GM18873 (cell line): Measurements from ENCODE around the gene CIAO2B.
A peak's percentile ranks its signal among the peaks of the same experiment; 100 is the strongest.
"Not testable (repeated sequence)": the region's sequence is repeated elsewhere in the genome, so short reads cannot be mapped to it uniquely, and the experiment has no call there.

Experiments
- ATAC-seq: cut with Tn5 transposase; IDR thresholded peaks from one replicate; pipeline ENCODE4 v1.9.1; 2021; ENCODE audit warnings: mild to moderate bottlenecking, moderate library complexity, moderate number of reproducible peaks; ENCODE audit not compliant: unreplicated experiment, low FRiP score

Gene CIAO2B

GRCh38 chr16:66956154-66956457 is 21.9 kb upstream of the CIAO2B start:
- ATAC-seq = not testable (repeated sequence)

DNA sequence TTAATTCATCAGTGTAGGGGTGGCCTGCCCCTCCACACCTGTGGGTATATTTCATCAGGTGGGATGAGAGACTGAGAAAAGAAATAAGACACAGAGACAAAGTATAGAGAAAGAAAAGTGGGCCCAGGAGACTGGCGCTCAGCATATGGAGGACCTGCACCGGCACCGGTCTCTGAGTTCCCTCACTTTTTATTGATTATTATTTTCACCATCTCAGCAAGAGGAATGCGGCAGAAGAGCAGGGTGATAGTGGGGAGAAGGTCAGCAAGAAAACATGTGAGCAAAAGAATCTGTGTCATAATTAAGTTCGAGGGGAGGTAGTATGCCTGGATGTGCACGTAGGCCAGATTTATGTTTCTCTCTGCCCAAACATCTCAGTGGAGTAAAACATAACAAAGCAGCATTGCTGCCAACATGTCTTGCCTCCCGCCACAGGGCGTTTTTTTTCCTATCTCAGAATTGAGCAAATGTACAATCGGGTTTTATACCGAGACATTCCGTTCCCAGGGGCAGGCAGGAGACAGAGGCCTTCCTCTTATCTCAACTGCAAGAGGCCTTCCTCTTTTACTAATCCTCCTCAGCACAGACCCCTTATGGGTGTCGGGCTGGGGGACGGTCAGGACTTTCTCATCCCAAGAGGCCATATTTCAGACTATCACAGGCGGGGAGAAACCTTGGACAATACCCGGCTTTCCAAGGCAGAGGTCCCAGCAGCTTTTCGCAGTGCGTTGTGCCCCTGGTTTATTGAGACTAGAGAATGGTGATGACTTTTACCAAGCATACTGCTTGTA is 21.4 kb upstream of the CIAO2B start:
- ATAC-seq = not testable (repeated sequence)

DNA sequence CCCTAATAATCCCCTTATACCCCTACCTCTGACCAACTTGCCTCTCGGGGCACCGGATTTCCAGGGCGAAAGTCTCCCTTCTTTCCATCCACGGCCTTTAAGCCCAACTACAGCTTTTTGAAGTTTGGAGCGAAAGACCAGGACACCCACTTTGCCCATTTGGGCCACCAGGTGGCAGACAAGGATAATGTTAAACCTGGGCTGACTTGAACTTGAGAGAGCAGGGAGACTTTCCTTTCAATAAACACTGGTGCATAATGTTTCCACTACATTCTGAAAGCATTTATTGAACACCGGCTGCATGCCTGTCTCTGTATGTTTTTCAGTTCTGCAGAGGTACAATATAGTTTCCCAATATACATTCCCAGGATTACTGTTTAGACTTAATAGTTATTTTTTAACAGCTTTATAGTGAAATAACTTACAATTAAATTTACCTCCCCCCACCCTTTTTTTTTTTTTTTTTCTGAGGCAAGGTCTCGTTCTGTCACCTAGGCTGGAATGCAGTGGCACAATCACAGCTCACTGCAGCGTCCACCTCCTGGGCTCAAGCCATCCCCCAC is 20.0 kb upstream of the CIAO2B start:
- ATAC-seq = no peak

GRCh38 chr16:66953462-66954096 is 19.4 kb upstream of the CIAO2B start:
- no peak for ATAC-seq

GRCh38 chr16:66952430-66953110 is 18.4 kb upstream of the CIAO2B start:
- ATAC-seq = no peak

DNA sequence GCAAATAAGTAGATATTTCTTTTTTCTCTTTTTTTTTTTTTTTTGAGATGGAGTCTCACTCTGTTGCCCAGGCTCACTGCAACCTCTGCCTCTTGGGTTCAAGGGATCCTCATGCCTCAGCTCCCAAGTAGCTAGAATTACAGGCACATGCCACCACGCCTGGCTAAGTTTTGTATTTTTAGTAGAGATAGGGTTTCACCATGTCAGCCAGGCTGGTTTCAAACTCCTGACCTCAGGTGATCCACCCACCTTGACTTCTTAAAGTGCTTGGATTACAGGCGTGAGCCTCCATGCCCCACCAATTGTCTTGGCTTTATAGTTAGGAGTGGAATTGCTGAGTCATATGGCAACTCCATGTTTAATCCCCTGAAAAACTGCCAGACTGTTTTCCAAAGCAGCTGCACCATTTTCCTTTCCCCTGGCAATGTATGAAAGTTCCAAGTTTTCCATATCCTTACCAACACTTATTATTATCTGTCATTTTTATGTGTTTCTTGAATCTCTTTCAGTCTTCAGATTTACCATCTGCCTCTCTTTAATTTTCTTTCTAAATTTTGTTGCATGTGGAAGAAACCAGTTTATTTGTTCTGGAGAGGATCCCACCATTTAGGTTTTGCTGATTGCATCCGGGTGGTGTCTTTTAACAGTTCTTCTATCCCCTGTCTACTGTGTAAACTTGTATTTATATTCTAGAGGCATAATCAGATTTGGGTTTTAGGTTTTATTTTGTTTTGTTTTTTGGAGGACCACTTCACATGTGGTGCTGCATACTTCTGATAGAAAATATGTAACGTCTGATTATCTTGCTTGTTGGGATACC is 17.0 kb upstream of the CIAO2B start:
- ATAC-seq = no peak

DNA sequence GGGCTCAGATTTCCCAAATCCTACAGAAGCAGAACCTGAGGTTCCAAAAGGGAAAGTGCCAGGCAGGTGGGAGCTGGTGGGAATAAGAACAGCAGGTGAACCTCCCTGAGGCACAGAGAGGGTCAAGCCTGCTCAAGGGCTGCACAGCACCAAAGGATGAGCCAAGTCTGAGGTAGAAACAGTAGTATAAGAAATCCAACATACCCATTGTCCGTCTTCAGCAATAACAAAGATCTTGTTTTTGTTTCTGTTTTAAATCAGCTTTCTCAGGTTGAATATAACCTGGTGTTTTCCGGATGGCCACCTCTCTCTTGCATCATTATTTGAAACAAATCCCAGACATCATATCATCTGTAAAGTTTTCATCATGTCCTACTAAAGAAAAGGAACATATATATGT is 16.2 kb upstream of the CIAO2B start:
- ATAC-seq = no peak

GRCh38 chr16:66949472-66949871 is 15.3 kb upstream of the CIAO2B start:
- no peak for ATAC-seq

DNA sequence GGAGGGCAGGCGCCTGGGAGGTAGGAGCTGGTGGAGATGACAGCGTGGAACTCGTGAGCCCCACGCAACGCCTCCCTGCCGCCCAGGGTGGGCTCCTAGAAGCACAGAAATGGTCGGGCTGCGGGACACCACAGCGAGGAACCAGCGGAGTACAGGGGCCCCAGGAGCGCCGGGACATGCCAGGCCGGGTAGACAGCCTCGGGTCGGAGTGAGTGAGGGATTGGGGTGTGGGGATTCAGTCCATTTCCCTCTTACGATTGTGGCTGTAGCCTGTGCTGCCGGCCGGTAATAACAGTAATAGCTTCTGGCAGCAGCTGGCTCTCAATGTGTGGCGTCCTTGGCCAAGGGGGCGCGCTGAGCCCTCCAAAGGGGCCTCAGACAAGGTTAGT is 14.6 kb upstream of the CIAO2B start:
- no peak for ATAC-seq

GRCh38 chr16:66948134-66948836 is 14.1 kb upstream of the CIAO2B start:
- ATAC-seq = no peak

DNA sequence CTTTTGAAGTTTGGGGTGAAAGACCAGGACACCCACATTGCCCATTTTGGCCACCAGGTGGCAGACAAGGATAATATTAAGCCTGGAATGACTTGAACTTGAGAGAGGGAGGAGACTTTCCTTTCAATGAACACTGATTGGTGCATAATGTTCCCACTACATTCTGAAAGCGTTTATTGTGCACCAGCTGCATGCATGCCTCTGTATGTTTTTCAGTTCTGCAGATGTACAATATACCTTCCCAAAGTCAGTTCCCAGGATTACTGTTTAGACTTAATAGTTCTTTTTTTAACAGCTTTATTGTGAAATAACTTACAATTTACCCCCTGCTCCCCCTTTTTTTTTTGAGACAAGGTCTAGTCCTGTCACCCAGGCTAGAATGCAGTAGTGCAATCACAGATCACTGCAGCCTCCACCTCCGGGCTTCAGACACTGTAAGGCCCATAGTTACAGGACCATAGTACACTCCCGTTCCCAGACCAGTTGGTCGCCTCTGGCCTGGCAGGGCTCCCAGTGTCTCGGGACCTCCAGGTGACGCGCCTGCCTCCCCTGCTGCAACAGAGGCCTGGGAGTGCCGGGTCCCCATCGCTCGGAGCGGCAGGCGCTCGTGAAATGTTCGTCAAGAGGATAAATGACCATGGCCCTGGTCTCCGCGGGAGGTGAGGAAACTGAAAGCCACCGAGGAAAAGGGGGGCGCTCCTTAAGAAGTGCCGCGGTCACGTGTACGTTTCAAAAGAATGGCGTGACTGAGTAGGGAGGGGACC is 13.3 kb upstream of the CIAO2B start:
- ATAC-seq = peak; percentile 50

- ATAC-seq = no peak
Measured at GRCh38 chr16:66946974-66947301, 12.7 kb upstream of the CIAO2B start.

DNA sequence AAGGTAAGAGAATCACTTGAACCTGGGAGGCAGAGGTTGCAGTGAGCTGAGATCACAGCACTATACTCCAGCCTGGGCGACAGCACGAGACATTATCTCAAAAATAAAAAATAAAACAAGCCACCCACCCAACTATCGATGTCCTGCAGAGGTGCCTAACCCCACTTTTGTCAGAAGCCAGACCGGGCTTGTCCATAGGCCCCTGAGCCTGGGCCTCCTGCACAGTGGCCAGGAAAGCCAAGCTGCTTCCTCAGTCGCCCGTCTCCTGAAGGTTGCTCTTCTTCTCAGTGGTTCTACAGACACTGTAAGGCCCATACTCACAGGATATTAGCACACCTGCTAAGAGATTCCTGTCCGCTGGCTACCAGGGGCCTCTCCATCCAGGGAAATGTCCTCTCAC is 12.3 kb upstream of the CIAO2B start:
- ATAC-seq = no peak

- no peak for ATAC-seq
Measured at GRCh38 chr16:66945939-66946338, 11.7 kb upstream of the CIAO2B start.

DNA sequence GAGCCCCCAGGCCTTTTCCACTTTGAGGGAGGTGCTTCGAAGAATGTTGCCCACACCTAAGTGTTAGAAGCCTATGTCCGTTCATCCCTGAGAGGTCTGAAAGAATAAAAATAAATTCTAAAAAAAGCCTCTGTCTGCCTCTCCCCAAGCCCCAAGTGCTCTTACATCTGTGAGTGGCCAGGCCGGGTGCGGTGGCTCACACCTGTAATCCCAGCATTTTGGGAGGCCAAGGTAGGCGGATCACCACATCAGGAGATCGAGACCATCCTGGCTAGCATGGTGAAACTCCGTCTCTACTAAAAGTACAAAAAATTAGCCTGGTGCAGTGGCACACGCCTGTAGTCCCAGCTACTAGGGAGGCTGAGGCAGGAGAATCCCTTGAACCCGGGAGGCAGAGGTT is 10.8 kb upstream of the CIAO2B start:
- not testable (repeated sequence) for ATAC-seq

GRCh38 chr16:66944054-66944441 is 9.8 kb upstream of the CIAO2B start:
- no peak for ATAC-seq

DNA sequence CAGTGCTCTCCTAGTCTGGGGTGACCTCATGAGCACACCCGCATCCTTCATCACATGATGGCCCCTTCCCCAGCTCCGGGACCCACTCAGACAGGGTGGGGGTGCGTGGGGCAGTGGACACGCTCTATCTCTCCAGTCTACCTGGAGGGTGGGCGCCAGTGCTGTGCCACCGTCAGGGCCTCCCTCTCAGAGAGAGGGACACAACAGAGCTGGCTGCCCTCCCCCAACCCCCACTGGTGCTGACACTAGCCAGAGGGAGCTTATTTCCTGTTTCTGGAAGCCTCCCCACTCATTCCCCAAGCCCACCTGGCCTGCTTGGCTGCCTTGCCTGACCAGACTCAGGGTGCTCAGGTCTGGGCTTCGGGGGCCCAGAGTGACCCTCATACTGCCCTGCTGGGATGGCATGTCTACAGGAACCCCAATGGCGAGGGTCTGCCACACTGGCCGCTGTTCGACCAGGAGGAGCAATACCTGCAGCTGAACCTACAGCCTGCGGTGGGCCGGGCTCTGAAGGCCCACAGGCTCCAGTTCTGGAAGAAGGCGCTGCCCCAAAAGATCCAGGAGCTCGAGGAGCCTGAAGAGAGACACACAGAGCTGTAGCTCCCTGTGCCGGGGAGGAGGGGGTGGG is 9.3 kb upstream of the CIAO2B start:
- ATAC-seq = no peak

- ATAC-seq = no peak
Measured at GRCh38 chr16:66942981-66943380, 8.8 kb upstream of the CIAO2B start.

GRCh38 chr16:66940236-66940635 is 6.0 kb upstream of the CIAO2B start:
- ATAC-seq = no peak
